HCT116 (cell line): ENCODE measurements around the gene FKBP3. TPM values are rescaled to one million over a fixed set of nuclear protein-coding genes. Genes with fewer than 3 reads are reported as not detected.

Experiments
- ATAC-seq: fragments of 200-7000 bp; cut with Tn5 transposase; 2 replicates; pipeline ENCODE4 v1.9.1; 2020; ENCODE audit warnings: mild to moderate bottlenecking, moderate library complexity
- BruUV-seq: library from RNA; stranded (reverse); fragments of 400-500 nt; replicated peaks from 2 replicates; lab custom pipeline; 2021; lab: Mats Ljungman, UMichigan
- CTCF ChIA-PET: fragments of 300-600 bp; sonication (Branson Sonifier 250); formaldehyde crosslinking; loops from one replicate; lab custom pipeline; 2021; ENCODE audit warnings: antibody characterized with exemption; lab: Charles Lee
- POLR2A ChIA-PET: fragments of 300-600, 350-600 bp; sonication (Branson Sonifier 250); formaldehyde crosslinking; loops from one replicate; lab custom pipeline; 2021; ENCODE audit warnings: antibody characterized with exemption; lab: Charles Lee
- RAD21 ChIA-PET, 2 experiments: fragments of 300-600 bp; sonication (Branson Sonifier 250); formaldehyde crosslinking; loops; one replicate each; lab custom pipeline; 2023; ENCODE audit warnings: low total read pairs in 2 of 2; ENCODE audit not compliant: uncharacterized antibody in 2 of 2, unreplicated experiment in 2 of 2, low non-redundant PET in 1 of 2; lab: Charles Lee
- DNase-seq: peaks from one replicate; pipeline ENCODE4 v3.0.0-alpha.2; 2010; ENCODE audit warnings: low read depth, low spot score
- H2AFZ ChIP-seq: fragments of 200-600 bp; shearing (Covaris generic), sonication (generic); 2 replicates; pipeline ENCODE4 v1.6.1; 2017; ENCODE audit warnings: low read depth, mixed run types, mixed read lengths, antibody characterized with exemption, low read length; ENCODE audit not compliant: poor library complexity, severe bottlenecking
- H3K27ac ChIP-seq: 2 replicates; pipeline ENCODE4 v1.5.1; 2012; ENCODE audit warnings: low read depth, low read length
- H3K27me3 ChIP-seq: fragments of 200-600 bp; sonication (generic); 2 replicates; pipeline ENCODE4 v1.6.1; 2016; ENCODE audit warnings: mixed run types, low read length, mixed read lengths; ENCODE audit not compliant: insufficient read depth
- H3K36me3 ChIP-seq, 2 experiments: fragments of 200-500 bp in 1 of 2; fragments of 200-600 bp in 1 of 2; sonication (Bioruptor generic) in 1 of 2; sonication (generic) in 1 of 2; 2 replicates each; pipeline versions ENCODE4 v1.5.1 to v1.6.1; 2014 to 2016; ENCODE audit warnings: low read length in 2 of 2, inconsistent platforms in 1 of 2, mixed read lengths in 1 of 2, mixed run types in 1 of 2; ENCODE audit not compliant: insufficient read depth in 2 of 2, control insufficient read depth in 1 of 2
- H3K4me1 ChIP-seq, 2 experiments: fragments of 200-600 bp in 1 of 2; sonication (generic) in 1 of 2; 2 replicates each; pipeline versions ENCODE4 v1.5.1 to v1.6.1; 2012 to 2017; ENCODE audit warnings: low read length in 2 of 2, inconsistent platforms in 1 of 2, mild to moderate bottlenecking in 1 of 2, mixed read lengths in 1 of 2, mixed run types in 1 of 2, moderate library complexity in 1 of 2; ENCODE audit not compliant: insufficient read depth in 2 of 2, control insufficient read depth in 1 of 2
- H3K4me2 ChIP-seq: fragments of 200-600 bp; sonication (generic); 2 replicates; pipeline ENCODE4 v1.6.1; 2017; ENCODE audit warnings: mixed run types, low read length, mixed read lengths
- H3K4me3 ChIP-seq, 2 experiments: fragments of 200-600 bp in 1 of 2; sonication (generic) in 1 of 2; replicated peaks in 1 of 2; 2 replicates each; pipeline ENCODE4 v1.5.1; 2011 to 2016; ENCODE audit warnings: low read length in 2 of 2, control low read depth in 1 of 2, low read depth in 1 of 2, mild to moderate bottlenecking in 1 of 2, mixed read lengths in 1 of 2, mixed run types in 1 of 2
- H3K79me2 ChIP-seq: fragments of 200-600 bp; sonication (generic); 2 replicates; pipeline ENCODE4 v1.6.1; 2017; ENCODE audit warnings: mild to moderate bottlenecking, mixed run types, low read length, moderate library complexity, mixed read lengths; ENCODE audit not compliant: insufficient read depth
- H3K9ac ChIP-seq: fragments of 200-600 bp; sonication (generic); 2 replicates; pipeline ENCODE4 v1.6.1; 2016; ENCODE audit warnings: low read length, mixed read lengths
- H3K9me2 ChIP-seq: fragments of 200-600 bp; sonication (generic), shearing (Covaris generic); 2 replicates; pipeline ENCODE4 v1.6.1; 2017; ENCODE audit warnings: mixed run types, mild to moderate bottlenecking, moderate library complexity; ENCODE audit not compliant: insufficient read depth
- H3K9me3 ChIP-seq, 2 experiments: fragments of 200-500 bp in 1 of 2; fragments of 200-600 bp in 1 of 2; sonication (Bioruptor generic) in 1 of 2; sonication (generic) in 1 of 2; 2 replicates each; pipeline ENCODE4 v1.6.1; 2014 to 2017; ENCODE audit warnings: low read length in 2 of 2, mixed read lengths in 2 of 2, inconsistent platforms in 1 of 2, low read depth in 1 of 2, mild to moderate bottlenecking in 1 of 2, mixed run types in 1 of 2, moderate library complexity in 1 of 2; ENCODE audit not compliant: control insufficient read depth in 1 of 2, insufficient read depth in 1 of 2
- H4K20me1 ChIP-seq: fragments of 200-600 bp; sonication (generic), shearing (Covaris generic); 2 replicates; pipeline ENCODE4 v1.6.1; 2017; ENCODE audit warnings: mixed run types, mild to moderate bottlenecking, moderate library complexity; ENCODE audit not compliant: insufficient read depth
- CEBPB ChIP-seq: IDR thresholded peaks from 2 replicates; pipeline ENCODE4 v1.6.1; 2012; ENCODE audit warnings: low read depth
- EZH2 ChIP-seq: fragments of 200-600 bp; sonication (generic); IDR thresholded peaks from 2 replicates; pipeline ENCODE4 v1.6.1; 2017; ENCODE audit warnings: antibody characterized with exemption, mixed run types
- EZH2phosphoT487 ChIP-seq: fragments of 200-600 bp; IDR thresholded peaks from 2 replicates; pipeline ENCODE4 v1.6.1; 2018; ENCODE audit warnings: antibody characterized with exemption, borderline replicate concordance
- FOSL1 ChIP-seq: IDR thresholded peaks from 2 replicates; pipeline ENCODE4 v1.6.1; 2012; ENCODE audit warnings: low read depth
- JUND ChIP-seq: IDR thresholded peaks from 2 replicates; pipeline ENCODE4 v1.6.1; 2012
- POLR2AphosphoS5 ChIP-seq: IDR thresholded peaks from 2 replicates; pipeline ENCODE4 v1.6.1; 2011; ENCODE audit warnings: mild to moderate bottlenecking, low read depth, low read length, moderate library complexity
- TCF7L2 ChIP-seq: IDR thresholded peaks from 2 replicates; pipeline ENCODE4 v1.7.0; 2011; ENCODE audit warnings: borderline replicate concordance, inconsistent platforms; ENCODE audit not compliant: insufficient read depth, insufficient read length; ENCODE audit errors: extremely low read depth
- YY1 ChIP-seq: IDR thresholded peaks from 2 replicates; pipeline ENCODE4 v1.6.1; 2011; ENCODE audit warnings: low read length, low read depth, moderate library complexity, mild to moderate bottlenecking; ENCODE audit not compliant: insufficient replicate concordance; ENCODE audit errors: extremely low read depth
- ZFX ChIP-seq: fragments of 450-650 bp; IDR thresholded peaks from 2 replicates; pipeline ENCODE4 v1.6.1; 2017
- ZNF274 ChIP-seq: fragments of 200-500 bp; sonication (Bioruptor generic); IDR thresholded peaks from 2 replicates; pipeline ENCODE4 v1.6.1; 2014; ENCODE audit warnings: mild to moderate bottlenecking, low read depth, low read length, inconsistent platforms
- intact Hi-C: fragments of 100-400 bp; cut with micrococcal nuclease; formaldehyde crosslinking; loops from 2 replicates; pipeline ENCODE4 v1.10.0; 2022
- total RNA-seq: library from RNA; stranded (reverse); gene quantifications from one replicate; pipeline ENCODE4 v1.2.1, GENCODE V29; 2021; ENCODE audit not compliant: unreplicated experiment
- TF ChIP-seq, protein P1 (sequence below), 3 experiments: fragments of 200-600 bp in 1 of 3; sonication (generic) in 1 of 3; IDR thresholded peaks in 2 of 3; conservative IDR thresholded peaks in 1 of 3; 2 replicates each; pipeline ENCODE4 v1.5.1; 2012 to 2017; ENCODE audit warnings: low read depth in 2 of 3, low read length in 2 of 3, antibody characterized with exemption in 1 of 3, borderline replicate concordance in 1 of 3, control low read depth in 1 of 3, mild to moderate bottlenecking in 1 of 3, mixed read lengths in 1 of 3, mixed run types in 1 of 3, moderate library complexity in 1 of 3; ENCODE audit not compliant: insufficient read depth in 1 of 3
- TF ChIP-seq, protein P2 (sequence below): IDR thresholded peaks from 2 replicates; pipeline ENCODE4 v1.6.1; 2012; ENCODE audit warnings: low read depth

The FKBP3 gene
- total RNA-seq, 1 experiment from 2014 or later, result 67.8 TPM

DNA sequence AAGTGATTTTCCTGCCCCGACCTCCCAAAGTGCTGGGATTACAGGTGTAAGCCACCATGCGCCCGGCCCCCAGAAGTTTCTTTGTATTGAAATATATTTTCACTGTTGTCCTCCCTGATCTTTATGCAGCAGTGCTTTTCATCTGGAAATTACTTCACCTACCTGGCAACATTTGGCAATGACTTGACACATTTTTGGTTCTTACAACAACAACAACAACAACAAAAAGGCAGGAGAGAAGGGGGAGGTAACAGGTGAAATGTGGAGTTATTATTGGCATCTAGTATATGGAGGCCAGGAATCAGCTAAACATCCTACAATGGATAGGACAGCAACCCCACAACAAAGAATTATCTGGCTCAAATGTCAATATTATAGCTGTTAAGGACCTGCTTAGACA, 15.3 kb upstream of the FKBP3 start:
- no peaks in the 10 kb centered on the region for H3K9me3 ChIP-seq
- BruUV-seq, result no TSS peak
- no peak overlapping the region for H3K9ac ChIP-seq
- no peak overlapping the region for H3K4me3 ChIP-seq
- RAD21 ChIA-PET, result no interaction called here
- no peak overlapping the region for H3K4me2 ChIP-seq
- intact Hi-C loops, result no loop called here
- H3K27ac ChIP-seq, result no peak overlapping the region
- H4K20me1 ChIP-seq, result no peaks in the 10 kb centered on the region
- H3K4me1 ChIP-seq, result no peaks in the 10 kb centered on the region
- H3K27me3 ChIP-seq, result no peaks in the 10 kb centered on the region
- H3K36me3 ChIP-seq, result no peaks in the 10 kb centered on the region
- TF ChIP-seq ZFX (no peak), EZH2 (no peak), FOSL1 (no peak), TCF7L2 (no peak)
- TF ChIP-seq, protein P1, sequence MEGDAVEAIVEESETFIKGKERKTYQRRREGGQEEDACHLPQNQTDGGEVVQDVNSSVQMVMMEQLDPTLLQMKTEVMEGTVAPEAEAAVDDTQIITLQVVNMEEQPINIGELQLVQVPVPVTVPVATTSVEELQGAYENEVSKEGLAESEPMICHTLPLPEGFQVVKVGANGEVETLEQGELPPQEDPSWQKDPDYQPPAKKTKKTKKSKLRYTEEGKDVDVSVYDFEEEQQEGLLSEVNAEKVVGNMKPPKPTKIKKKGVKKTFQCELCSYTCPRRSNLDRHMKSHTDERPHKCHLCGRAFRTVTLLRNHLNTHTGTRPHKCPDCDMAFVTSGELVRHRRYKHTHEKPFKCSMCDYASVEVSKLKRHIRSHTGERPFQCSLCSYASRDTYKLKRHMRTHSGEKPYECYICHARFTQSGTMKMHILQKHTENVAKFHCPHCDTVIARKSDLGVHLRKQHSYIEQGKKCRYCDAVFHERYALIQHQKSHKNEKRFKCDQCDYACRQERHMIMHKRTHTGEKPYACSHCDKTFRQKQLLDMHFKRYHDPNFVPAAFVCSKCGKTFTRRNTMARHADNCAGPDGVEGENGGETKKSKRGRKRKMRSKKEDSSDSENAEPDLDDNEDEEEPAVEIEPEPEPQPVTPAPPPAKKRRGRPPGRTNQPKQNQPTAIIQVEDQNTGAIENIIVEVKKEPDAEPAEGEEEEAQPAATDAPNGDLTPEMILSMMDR (IDR thresholded peaks at IDR 0.05 in 2 of 3, conservative IDR thresholded peaks at IDR 0.05 in 1 of 3; ENCODE audit: borderline replicate concordance in 1 of 3, insufficient read depth in 1 of 3, low read depth in 2 of 3, low read length in 2 of 3), result no peak
- no peaks in the 10 kb centered on the region for H3K9me2 ChIP-seq
- H2AFZ ChIP-seq, result no peak overlapping the region
- H3K79me2 ChIP-seq, result peaks cover 8% of the 10 kb centered on the region
- POLR2A ChIA-PET, result interaction anchor here (1.3 kb wide), 1 partner anchor 9 kb away, joined by 3 read pairs; no protein-coding TSS in a partner anchor
- ATAC-seq, result no peak
- CTCF ChIA-PET, result no interaction called here
- no peak for DNase-seq

DNA sequence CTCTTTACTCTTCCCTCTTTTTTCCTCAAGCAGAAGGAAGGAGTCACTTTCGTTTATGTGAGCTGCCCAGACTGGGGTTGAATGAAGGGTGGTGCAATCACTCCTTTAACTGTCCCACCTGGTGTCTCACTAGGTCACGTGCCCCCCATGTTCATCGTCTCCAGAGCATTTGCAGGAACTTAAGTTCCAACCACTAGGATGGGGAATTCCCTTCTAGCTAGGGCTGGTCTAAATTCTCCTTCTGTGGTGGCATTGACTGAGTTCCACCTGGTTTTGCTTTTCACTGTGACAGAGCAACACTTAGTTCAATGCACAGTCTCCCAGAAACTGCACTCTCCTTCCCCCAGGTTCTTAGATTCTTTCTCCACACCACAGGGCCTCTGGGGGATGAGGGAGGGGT, 10.9 kb upstream of the FKBP3 start:
- Histone ChIP-seq H3K79me2 (peaks cover 36% of the 10 kb centered on the region; the same call in 1 of the 2 replicates), H3K36me3 (no peaks in the 10 kb centered on the region), H3K4me2 (no peak overlapping the region), H3K27ac (no peak overlapping the region), H3K27me3 (no peaks in the 10 kb centered on the region), H3K4me3 (no peak overlapping the region), H3K4me1 (no peaks in the 10 kb centered on the region), H3K9me2 (no peaks in the 10 kb centered on the region), H3K9me3 (no peaks in the 10 kb centered on the region), H2AFZ (no peak overlapping the region), H3K9ac (no peak overlapping the region), H4K20me1 (no peaks in the 10 kb centered on the region)
- DNase-seq (no peak), ATAC-seq (no peak)
- POLR2A ChIA-PET, result no interaction called here
- intact Hi-C loops, result no loop called here
- CTCF ChIA-PET, result no interaction called here
- no TSS peak for BruUV-seq
- RAD21 ChIA-PET, result no interaction called here
- no peak for TF ChIP-seq EZH2phosphoT487
- TF ChIP-seq JUND, result no peak
- no peak for TF ChIP-seq CEBPB
- TF ChIP-seq, protein P1 (IDR thresholded peaks at IDR 0.05 in 2 of 3, conservative IDR thresholded peaks at IDR 0.05 in 1 of 3; ENCODE audit: borderline replicate concordance in 1 of 3, insufficient read depth in 1 of 3, low read depth in 2 of 3, low read length in 2 of 3), result no peak
- no peak for TF ChIP-seq YY1
- no peak for TF ChIP-seq ZNF274
- no peak for TF ChIP-seq POLR2AphosphoS5
- TF ChIP-seq, protein P2, sequence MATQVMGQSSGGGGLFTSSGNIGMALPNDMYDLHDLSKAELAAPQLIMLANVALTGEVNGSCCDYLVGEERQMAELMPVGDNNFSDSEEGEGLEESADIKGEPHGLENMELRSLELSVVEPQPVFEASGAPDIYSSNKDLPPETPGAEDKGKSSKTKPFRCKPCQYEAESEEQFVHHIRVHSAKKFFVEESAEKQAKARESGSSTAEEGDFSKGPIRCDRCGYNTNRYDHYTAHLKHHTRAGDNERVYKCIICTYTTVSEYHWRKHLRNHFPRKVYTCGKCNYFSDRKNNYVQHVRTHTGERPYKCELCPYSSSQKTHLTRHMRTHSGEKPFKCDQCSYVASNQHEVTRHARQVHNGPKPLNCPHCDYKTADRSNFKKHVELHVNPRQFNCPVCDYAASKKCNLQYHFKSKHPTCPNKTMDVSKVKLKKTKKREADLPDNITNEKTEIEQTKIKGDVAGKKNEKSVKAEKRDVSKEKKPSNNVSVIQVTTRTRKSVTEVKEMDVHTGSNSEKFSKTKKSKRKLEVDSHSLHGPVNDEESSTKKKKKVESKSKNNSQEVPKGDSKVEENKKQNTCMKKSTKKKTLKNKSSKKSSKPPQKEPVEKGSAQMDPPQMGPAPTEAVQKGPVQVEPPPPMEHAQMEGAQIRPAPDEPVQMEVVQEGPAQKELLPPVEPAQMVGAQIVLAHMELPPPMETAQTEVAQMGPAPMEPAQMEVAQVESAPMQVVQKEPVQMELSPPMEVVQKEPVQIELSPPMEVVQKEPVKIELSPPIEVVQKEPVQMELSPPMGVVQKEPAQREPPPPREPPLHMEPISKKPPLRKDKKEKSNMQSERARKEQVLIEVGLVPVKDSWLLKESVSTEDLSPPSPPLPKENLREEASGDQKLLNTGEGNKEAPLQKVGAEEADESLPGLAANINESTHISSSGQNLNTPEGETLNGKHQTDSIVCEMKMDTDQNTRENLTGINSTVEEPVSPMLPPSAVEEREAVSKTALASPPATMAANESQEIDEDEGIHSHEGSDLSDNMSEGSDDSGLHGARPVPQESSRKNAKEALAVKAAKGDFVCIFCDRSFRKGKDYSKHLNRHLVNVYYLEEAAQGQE, result no peak
